HG02798 (cell line): ENCODE data around the gene KLHL2.
"Not testable (repeated sequence)": the region's sequence is repeated elsewhere in the genome, so short reads cannot be mapped to it uniquely, and the experiment has no call there.

Experiments used
- ATAC-seq: cut with Tn5 transposase; IDR thresholded peaks from one replicate; pipeline ENCODE4 v1.9.1; 2021; ENCODE audit warnings: mild to moderate bottlenecking; ENCODE audit not compliant: unreplicated experiment, poor library complexity

Gene KLHL2

GRCh38 chr4:165279531-165279930 lies 72.2 kb downstream of the KLHL2 start:
- ATAC-seq = not testable (repeated sequence)

DNA sequence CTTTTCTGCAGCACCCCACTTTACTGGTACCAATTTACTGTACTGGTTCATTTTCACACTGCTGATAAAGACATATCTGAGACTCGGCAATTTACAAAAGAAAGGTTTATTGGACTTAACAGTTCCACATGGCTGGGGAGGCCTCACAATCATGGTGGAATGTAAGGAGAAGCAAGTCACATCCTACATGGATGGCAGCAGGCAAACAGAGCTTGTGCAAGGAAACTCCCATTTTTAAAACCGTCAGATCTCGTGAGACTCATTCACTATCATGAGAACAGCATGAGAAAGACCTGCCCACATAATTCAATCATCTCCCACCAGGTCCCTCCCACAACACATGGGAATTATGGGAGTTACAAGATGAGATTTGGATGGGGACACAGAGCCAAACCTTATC lies 77.3 kb downstream of the KLHL2 start:
- not testable (repeated sequence) for ATAC-seq

GRCh38 chr4:165286619-165287340 lies 79.4 kb downstream of the KLHL2 start:
- ATAC-seq = peak; percentile 74

- peak; percentile 53 for ATAC-seq
These were observed 80.9 kb downstream of the KLHL2 start for GRCh38 chr4:165288226-165288625.

DNA sequence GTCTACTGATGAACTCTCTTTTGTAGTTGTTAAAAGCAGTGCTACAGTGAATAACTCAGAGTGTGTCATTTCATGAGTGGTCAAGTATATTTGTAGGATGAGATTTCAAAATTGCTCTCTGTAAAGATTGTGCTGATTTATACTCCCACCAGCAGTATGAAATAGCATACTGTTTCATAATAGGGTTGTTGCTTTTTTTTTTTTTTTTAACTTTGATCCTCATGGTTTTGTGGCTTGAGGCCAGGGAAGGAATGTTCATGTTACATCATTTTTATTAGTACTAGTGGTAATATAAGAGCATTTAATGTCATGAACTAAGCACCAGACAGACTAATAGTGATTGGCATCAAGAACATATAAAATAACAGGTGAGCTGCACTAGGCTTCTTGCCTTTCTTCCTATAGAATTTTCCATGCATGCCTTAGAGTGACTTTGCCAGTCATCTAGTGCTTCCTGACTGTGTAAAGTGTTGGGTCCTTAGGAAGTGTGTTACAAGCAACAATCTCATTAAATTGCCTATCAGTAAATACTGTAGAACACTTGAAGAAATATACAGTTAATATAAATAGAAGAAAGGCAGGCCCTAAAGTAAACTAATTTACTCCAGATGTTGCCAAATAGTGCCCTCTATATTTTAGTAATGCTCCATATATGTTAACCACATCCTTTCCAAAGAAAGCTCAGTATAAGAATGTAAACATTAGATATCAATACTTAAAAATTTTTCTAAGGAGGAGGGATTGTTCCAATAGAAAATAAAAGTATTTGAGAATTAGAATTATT lies 81.5 kb downstream of the KLHL2 start:
- ATAC-seq = no peak

GRCh38 chr4:165289423-165289785 lies 82.0 kb downstream of the KLHL2 start:
- no peak for ATAC-seq

GRCh38 chr4:165293061-165293460 lies 85.7 kb downstream of the KLHL2 start:
- ATAC-seq = no peak

GRCh38 chr4:165293927-165294649 lies 86.7 kb downstream of the KLHL2 start:
- no peak for ATAC-seq

DNA sequence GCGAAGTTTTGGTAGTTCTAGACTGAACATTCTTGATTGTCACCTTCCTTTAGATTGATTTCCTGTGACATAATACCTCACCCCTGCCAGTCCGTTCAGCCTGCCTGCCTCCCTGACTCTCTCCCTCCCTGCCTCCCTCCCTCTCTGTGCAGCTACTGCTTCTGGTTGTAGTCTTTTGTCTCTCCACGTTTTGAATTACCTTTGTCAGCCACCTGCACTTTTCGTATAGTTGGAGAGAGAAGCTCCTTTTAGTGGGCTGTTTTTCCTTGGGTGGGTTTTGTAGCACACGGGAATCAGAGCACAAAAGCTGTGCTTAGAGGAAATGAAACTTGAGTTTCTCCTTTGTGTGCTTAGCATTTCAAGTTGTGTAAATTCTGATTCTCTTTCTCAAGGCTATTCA lies 87.5 kb downstream of the KLHL2 start:
- peak; percentile 87 for ATAC-seq

- ATAC-seq = no peak
These were observed 90.3 kb downstream of the KLHL2 start for GRCh38 chr4:165297626-165298025.

DNA sequence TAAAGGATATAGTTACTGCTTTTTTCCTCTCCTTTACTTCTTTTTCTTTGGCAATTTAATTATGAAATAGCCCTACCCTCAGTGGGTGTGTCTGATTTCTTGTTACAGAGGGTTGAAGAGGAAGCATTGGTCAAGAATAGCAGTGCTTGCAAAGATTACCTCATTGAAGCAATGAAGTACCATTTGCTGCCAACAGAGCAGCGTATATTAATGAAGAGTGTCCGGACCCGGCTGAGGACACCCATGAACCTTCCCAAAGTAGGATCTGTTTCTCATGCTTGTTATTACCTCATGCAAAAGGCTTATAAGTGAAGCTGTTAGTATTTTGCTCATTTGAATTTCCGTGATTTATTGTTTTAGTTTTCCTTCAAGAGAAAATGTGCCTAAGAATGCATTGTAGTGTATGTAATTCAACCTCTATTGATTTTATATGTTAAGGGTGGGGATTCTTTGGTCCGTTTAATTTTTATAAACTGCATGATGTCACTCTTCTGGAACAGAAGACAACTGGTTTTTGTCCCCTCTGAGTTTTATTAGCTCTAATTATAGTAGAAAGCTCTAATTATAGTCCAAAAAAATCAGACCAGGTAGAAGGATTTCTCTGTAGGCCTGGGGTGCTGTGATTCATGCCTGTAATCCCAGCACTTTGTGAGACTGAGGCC lies 92.2 kb downstream of the KLHL2 start:
- ATAC-seq = no peak

DNA sequence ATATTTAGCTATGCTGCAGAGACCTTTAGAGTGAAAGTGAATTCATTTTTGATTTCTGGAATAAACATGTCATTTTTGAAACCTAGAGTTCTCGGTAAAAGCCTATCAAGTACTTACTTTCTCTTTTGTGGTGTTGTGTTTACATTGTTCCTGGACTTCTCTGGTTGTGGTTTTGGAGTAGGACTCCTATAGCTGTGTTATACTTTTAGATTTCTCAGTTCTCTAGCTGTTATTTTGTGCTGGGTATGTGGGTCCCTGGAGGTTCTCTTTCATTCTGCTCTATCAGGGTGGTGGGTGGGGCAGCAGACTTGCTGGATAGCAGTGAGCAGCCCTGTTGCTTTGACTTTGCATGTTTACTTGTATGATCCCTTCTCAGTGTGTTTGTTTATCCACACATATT lies 94.5 kb downstream of the KLHL2 start:
- peak; percentile 75 for ATAC-seq

DNA sequence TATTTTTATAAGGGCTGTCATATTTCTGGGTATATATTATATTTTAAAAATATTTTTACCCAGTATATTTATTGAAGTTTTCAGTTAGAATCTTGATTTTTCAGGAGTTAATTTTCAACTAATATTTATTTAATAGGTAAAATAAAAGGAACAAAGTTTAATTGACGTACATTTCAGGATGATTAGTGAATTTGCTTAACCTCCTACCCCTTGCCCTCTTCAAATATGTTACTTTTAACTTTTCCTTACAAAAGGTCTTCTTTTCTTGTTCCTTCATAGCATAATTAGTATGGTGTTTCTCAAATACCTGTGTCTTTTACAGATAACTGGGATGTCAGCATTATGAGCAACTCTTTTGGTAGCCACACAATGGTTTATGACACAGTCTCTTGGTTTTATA lies 95.3 kb downstream of the KLHL2 start:
- ATAC-seq = no peak

- ATAC-seq = no peak
These were observed 100.8 kb downstream of the KLHL2 start for GRCh38 chr4:165308166-165308565.

DNA sequence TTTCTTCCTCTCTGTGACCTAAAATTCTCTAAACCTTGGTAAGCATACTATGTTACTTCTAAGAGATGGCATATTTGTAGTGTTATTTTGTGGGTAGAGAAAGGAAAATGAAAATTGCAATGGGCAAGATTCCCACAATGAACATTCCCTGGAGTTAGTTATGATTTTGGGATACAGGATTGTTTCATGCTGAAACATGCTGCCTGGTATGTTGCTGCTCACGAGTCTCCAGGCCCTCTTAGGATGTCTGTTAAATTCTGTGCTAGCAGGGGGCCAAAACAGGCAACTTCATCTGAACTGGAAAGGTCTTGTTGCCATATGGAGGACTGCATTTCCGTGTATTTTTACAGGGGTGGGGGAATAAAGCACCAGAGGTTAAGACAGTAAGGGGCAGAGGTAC lies 101.2 kb downstream of the KLHL2 start:
- no peak for ATAC-seq

DNA sequence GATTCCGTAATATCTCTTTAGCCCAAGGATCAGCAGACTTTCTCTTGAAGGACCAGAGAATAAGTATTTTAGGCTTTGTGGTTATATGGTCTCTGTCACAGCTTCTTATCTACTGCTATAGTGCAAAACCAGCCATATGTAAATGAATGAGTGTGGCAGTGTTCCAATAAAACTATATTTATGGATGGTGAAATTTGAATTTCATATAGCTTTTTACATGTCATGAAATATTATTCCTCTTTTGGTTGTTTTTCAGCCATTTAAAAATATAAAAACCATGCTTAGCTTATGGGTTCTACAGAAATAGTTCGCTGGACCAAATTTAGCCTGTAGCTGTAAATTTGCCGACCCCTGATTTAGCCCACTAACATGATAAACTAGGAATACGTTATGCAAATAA lies 102.1 kb downstream of the KLHL2 start:
- ATAC-seq = no peak

GRCh38 chr4:165312506-165312905 lies 105.1 kb downstream of the KLHL2 start:
- no peak for ATAC-seq

- no peak for ATAC-seq
These were observed 111.7 kb downstream of the KLHL2 start for GRCh38 chr4:165319030-165319429.

DNA sequence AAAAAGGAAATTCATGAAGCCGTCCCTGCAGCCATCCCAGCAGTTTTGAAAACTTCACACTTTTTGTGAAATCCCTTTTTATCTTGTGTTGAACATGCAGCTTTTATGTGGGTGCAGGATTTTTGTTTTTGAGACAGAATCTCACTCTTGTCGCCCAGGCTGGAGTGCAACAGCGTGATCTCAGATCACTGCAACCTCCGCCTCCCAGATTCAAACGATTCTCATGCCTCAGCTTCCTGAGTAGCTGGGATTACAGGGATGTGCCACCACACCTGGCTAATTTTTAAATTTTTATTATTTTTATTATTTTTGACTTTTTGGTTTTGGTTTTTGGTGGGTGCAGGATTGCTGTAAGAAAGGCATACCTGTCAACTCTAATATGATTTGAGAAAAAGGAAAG lies 112.1 kb downstream of the KLHL2 start:
- no peak for ATAC-seq

GRCh38 chr4:165324236-165324917 lies 117.0 kb downstream of the KLHL2 start:
- ATAC-seq = no peak
